Raji (cell line): ENCODE data around the gene NTSR1.

Experiments
- POLR2A ChIP-seq: IDR thresholded peaks from 2 replicates; pipeline ENCODE4 v1.6.1; 2011; ENCODE audit warnings: low read depth, low read length, control low read depth; ENCODE audit not compliant: insufficient read depth

NTSR1 gene

DNA sequence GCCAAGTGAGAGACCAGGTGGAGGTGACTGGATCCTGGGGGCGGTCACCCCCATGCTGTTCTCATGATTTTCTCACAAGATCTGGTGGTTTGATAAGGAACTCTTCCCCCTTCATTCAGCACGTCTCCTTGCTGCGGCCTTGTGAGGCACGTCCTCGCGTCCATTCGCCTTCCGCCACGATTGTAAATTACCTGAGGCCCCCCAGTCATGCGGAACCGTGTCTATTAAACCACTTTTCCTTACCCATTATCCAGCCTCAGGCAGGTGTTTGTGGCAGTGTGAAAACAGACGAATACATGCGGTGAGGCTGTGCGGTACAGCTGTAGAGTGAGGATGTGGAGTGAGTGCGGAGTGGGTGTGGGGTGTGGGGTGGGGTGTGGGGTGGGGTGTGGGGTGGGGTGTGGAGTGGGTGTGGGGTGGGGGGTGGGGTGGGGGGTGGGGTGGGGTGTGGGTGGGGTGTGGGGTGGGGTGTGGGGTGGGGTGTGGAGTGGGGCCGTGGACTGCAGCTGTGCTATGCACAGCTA lies 12.1 kb upstream of the NTSR1 start:
- TF ChIP-seq POLR2A, result no peak

GRCh38 chr20:62696989-62697388 lies 11.6 kb upstream of the NTSR1 start:
- TF ChIP-seq POLR2A, result no peak

- no peak for TF ChIP-seq POLR2A
These were observed 11.1 kb upstream of the NTSR1 start for GRCh38 chr20:62697468-62697912.

DNA sequence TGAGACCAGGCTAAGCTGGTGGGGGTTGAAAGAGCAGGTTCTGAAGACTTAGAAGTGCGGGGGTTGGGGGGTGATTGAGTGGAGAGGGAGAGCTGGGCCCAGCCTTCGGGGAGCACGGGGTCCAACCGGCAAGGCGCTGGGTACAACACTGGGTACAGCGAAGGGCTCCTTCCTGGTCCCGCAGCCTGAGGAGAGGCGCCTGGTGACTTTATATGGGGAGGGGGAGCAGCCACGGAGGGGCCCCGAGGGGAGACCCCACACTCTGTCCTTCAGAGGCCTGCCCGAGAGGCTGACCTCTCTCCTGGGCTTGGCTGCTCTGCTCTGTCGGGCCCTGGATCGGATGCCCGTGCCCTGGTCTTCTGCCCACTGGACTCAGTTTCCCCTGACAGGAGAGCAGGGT lies 10.4 kb upstream of the NTSR1 start:
- TF ChIP-seq POLR2A, result no peak

DNA sequence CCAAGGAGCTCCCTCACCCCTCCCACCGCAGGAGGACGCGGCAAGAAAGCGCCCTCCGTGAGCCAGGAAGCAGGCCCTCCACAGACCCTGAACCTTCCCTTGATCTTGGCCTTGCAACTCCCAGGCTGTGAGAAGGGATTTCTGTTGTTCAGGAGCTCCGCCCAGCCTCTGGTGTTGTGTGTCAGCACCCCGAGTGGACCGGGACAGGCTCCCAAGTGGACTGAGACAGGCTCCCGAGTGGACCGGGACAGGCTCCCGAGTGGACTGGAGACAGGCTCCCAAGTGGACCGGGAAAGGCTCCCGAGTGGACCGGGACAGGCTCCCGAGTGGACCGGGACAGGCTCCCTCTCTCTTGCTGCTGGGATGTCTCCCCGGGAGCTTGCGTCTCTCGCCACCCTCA lies 9.3 kb upstream of the NTSR1 start:
- TF ChIP-seq POLR2A, result no peak

- TF ChIP-seq POLR2A, result no peak
These were observed 8.9 kb upstream of the NTSR1 start for GRCh38 chr20:62699741-62700140.

GRCh38 chr20:62700261-62700930 lies 8.2 kb upstream of the NTSR1 start:
- no peak for TF ChIP-seq POLR2A

DNA sequence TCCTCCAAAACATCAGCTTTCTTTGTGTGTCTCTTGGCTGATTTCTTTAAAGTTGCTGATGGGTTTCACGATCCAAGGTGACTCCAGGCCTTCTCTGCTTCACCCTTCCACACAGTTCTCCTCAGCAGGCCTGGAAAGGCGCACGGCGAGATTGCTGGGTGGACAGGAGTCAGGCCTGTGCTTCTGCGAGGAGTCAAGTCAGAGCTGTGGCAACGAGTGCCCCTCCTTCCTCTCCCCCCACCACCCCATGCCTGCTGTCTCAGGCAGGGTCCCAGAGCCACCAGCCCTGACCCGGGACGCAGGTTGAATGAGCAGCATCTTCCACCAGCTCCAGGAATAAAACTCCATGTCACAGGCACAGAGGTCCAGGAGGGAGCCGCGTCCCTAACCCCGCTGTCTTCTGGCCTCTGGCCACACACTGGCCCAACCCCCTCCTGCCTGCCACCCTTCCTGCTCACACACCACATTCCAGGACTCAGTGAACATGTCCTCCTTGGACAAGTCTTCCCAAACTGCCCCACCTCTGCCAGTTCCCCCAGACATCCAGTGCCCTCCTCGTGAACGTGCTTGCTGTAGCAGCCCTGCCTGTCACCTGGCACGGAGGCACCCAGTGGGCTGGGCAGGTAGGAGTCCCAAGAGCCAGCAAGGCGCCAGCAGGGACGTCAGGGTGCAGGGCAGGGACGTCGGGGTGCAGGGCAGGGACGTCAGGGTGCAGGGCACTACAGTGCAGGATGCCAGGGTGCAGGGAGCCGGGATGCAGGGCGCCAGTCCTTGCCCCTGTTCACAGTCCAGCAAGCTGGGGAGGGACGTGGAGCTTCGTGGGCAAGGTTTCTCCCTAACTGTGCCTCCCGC lies 7.2 kb upstream of the NTSR1 start:
- no peak for TF ChIP-seq POLR2A

GRCh38 chr20:62702013-62702300 lies 6.7 kb upstream of the NTSR1 start:
- TF ChIP-seq POLR2A, result no peak

DNA sequence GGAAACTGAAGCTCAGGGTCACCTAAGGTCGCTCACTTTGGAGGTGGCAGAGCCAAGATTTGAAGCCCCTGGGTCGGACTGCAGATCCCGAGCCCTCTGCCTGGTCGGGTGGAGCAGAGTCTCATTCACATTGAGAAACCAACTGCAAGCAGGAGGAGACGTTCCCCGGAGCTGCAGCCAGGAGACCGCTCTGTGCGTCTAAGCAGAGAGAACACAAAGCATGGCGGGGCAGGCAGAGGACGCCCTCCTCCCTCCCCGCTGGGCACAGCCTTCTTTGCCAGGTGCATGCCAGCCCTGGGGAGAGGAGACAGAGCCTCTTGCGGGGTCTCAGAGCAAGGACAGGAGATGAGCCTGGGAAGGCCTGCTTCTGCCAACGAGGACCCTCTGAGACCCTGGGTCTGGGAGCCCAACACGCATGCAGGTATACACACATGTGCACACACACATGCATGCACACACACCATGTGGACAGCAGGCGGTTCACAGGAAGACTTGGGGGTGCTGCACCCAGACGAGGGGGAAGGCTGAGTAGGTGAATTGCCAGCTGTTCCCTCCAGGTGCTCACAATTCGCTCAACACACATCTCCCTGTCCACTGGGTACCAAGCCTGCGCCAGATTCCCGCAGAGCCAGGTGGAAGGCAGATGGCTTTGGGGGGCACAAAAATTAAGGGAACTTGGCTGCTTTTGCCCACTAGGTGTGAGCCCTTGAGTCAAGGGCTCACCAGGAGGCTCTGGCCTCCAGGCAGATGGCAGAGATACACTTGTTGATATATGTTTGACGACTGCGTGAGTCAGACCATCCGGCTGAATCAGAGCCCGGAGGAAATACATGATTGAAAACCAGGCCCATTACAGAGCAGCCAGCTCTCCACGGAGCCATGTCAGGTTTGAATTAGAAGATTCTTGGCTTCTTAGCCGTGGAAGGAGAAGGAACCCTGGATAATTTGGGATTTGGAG lies 5.5 kb upstream of the NTSR1 start:
- TF ChIP-seq POLR2A, result no peak

DNA sequence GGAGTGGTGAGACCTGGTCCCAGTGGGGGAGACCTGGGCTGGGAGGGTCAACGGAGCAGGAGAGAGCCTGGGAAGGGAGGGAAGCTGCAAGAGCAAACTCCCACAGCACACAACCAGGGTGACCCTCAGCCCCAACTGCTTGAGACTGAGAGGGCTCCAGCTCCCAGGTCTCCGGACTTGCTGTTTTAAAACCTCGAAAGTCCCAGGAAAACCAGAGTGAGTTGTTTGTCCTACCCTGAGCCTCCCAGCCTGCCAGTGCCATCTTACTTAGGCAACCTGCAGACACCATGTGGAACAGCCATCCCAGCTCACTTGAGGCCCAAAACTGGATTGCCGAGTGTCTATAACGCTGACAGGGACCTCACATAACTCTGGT lies 4.8 kb upstream of the NTSR1 start:
- TF ChIP-seq POLR2A, result no peak

- TF ChIP-seq POLR2A, result no peak
These were observed 4.2 kb upstream of the NTSR1 start for GRCh38 chr20:62704341-62704948.

GRCh38 chr20:62705627-62706026 lies 3.0 kb upstream of the NTSR1 start:
- TF ChIP-seq POLR2A, result no peak

GRCh38 chr20:62706344-62706743 lies 2.3 kb upstream of the NTSR1 start:
- TF ChIP-seq POLR2A, result no peak

DNA sequence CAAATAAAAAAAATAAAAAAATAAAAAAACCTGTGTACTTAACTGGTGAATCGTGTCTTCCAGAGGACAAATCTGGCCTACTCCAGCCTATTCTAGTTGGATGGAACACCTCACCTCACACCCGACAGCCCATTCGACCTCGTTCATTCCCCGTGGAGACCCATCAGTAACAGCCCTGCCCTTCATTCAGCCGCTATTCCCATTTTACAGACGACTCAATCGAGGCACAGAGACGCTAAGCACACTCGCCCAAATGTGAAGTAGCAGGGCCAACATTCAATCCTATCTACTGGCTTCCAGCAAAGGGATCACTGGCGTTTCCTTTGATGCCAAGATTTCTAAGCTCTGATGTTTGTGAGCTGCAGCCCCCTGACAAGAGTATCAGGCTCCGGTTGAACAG lies 1.8 kb upstream of the NTSR1 start:
- TF ChIP-seq POLR2A, result no peak
